IPS DF 6.9 (cell line): ENCODE data around the gene ARHGEF7.

ENCODE experiments used
- DNase-seq: peaks from one replicate; pipeline ENCODE4 v3.0.0-alpha.2; 2013; ENCODE audit warnings: low read depth, low spot score
- H3K27ac ChIP-seq: one replicate; pipeline ENCODE4 v1.5.1; 2013; ENCODE audit warnings: low read length, control low read depth
- H3K27me3 ChIP-seq: 2 replicates; pipeline ENCODE4 v1.6.1; 2013; ENCODE audit warnings: mild to moderate bottlenecking, low read length; ENCODE audit not compliant: control insufficient read depth, insufficient read depth
- H3K36me3 ChIP-seq: 2 replicates; pipeline ENCODE4 v1.6.1; 2013; ENCODE audit warnings: low read length; ENCODE audit not compliant: control insufficient read depth, insufficient read depth
- H3K4me1 ChIP-seq: 2 replicates; pipeline ENCODE4 v1.6.1; 2013; ENCODE audit warnings: low read length; ENCODE audit not compliant: control insufficient read depth, insufficient read depth
- H3K4me3 ChIP-seq: 2 replicates; pipeline ENCODE4 v1.5.1; 2013; ENCODE audit warnings: mild to moderate bottlenecking, low read length
- H3K9me3 ChIP-seq: 2 replicates; pipeline ENCODE4 v1.6.1; 2013; ENCODE audit warnings: low read length, inconsistent platforms; ENCODE audit not compliant: control insufficient read depth, insufficient read depth
- WGBS: extraction: QIAGEN DNeasy Blood & Tissue Kit; methylation state at CpG from one replicate; pipeline ENCODE4 v1.1.7; 2013; ENCODE audit warnings: mixed read lengths, missing lambda C conversion rate; ENCODE audit not compliant: insufficient read length, insufficient coverage; 5-methylcytosine and 5-hydroxymethylcytosine counted together

ARHGEF7 gene

DNA sequence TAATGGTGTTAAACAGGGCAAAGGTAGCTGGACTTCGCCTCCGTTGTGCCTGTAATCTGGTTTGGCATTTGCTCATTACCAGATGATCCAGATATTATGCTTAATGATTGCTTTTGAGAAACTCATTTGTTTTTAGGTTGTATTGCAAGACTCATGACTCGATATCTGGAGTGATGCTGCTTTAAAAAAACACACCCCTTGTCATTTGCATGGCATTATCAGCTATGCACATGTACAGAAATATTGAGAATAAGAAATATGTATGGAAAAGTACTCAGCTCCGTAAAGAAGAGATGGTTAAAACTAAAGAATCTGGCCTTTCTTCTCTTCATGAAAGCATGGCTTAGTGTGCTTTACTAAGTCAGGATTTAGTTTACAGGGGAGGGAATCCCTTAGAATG is 95.0 kb downstream of the ARHGEF7 start:
- WGBS = no CpG with 5 or more reads among the region's 4 CpGs
- Histone ChIP-seq H3K27ac (no peak overlapping the region), H3K36me3 (no peaks in the 10 kb centered on the region), H3K4me3 (no peak overlapping the region), H3K27me3 (no peaks in the 10 kb centered on the region), H3K9me3 (no peaks in the 10 kb centered on the region), H3K4me1 (peaks cover 12% of the 10 kb centered on the region)
- DNase-seq = no peak

DNA sequence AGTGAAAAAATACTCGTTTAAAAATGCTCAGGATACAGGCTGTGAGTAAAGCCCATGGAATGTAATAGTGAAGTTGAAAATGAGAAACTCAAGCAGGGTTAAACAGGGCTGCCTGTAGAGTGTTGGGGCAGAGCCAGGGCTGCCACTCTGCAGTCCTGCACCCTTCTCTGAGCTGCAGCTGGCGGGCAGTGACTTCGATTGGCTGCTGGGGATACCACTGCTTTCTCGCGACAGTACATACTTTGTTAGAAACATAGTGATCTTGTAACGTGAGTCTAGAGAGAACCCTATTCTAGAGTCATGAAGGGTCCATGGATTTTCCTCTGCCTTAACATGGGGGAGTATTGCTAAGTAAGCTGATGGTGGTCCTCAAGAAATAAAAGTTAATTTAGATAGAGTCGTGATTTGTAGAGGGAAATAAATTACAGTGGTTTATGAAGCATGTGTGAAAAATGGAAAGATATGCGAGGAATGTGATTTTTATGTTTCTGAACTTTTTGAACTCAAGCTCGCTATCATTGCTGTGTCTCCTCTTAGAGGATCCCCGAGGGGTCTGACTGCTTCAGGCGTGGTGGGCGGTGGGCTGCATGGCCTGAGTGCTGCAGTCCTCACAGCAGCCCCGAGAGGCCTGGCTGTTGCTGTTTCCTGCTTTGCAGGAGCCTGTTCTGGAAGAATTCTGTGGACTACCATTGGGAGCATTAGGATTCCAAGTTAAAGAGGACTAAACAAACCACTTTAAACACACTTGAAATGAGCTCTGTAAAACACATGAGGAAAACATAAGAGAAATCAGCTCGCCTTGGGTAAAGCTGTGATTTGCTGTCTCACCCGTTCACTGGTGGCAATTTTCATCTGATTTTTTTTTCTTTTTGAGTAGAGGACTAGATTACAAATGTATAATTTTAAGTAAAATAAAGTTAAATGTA is 95.7 kb downstream of the ARHGEF7 start:
- 100% methylated on average over 2 of the region's 15 CpGs for WGBS
- H3K4me3 ChIP-seq = no peak overlapping the region
- H3K27me3 ChIP-seq = no peaks in the 10 kb centered on the region
- H3K4me1 ChIP-seq = peaks cover 14% of the 10 kb centered on the region
- no peak for DNase-seq
- H3K9me3 ChIP-seq = no peaks in the 10 kb centered on the region
- no peaks in the 10 kb centered on the region for H3K36me3 ChIP-seq
- H3K27ac ChIP-seq = no peak overlapping the region

DNA sequence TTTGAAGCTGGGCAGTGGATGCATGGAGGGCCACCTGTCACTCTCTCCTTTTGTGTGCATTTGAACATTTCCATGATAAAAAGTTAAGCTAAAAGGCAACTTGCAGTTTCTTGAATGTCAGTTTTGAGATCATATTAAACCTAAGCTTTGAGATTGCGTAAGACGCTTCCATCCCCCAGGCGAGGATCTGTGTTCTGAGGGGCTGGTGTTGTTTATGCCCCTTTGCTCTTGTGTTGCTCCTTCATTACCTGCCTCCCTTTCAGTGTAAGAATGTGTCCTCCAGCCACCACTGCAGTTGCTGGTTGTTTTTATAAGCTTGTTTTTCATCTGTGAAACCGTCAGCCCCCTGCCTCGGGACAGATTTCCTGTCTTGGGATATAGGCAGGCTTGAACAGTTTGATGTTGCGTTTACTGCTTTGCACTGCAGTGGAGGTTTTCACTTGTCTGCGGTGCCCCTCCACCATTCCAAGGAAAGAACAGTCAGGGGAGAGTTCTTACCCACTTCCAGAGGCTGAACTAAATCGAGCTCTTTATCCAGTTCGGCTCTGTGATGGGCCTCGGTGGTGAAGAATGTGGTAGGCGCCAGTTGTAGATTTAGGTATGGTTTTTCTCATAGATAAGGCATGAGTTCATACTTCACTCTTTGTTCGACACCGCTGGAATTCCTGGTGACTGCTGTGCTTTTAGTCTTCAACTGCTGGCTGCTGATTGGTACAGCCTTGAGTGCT is 96.8 kb downstream of the ARHGEF7 start:
- DNase-seq = no peak
- no peaks in the 10 kb centered on the region for H3K9me3 ChIP-seq
- peaks cover 16% of the 10 kb centered on the region for H3K4me1 ChIP-seq
- no peak overlapping the region for H3K4me3 ChIP-seq
- no peaks in the 10 kb centered on the region for H3K36me3 ChIP-seq
- H3K27me3 ChIP-seq = no peaks in the 10 kb centered on the region
- no peak overlapping the region for H3K27ac ChIP-seq
- no CpG with 5 or more reads among the region's 13 CpGs for WGBS

DNA sequence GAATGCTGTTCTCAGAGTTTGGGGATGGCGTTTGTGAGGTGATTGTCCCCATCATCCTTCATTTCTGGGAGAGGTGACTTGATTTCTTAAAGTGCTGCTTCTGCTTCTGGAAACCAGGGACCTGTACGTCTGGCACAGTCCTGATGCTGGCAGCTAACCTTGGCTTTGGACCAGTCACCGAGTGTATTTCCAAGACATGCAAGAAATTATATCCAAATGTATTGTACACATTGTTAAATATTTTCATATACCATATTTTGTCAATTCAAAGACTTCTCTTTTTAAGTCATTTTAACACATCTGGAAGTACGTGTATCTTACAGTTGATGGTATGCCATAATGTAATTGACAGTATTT is 97.4 kb downstream of the ARHGEF7 start:
- no CpG with 5 or more reads among the region's 4 CpGs for WGBS
- no peaks in the 10 kb centered on the region for H3K27me3 ChIP-seq
- no peak overlapping the region for H3K4me3 ChIP-seq
- H3K36me3 ChIP-seq = no peaks in the 10 kb centered on the region
- no peak overlapping the region for H3K27ac ChIP-seq
- peaks cover 16% of the 10 kb centered on the region for H3K4me1 ChIP-seq
- no peak for DNase-seq
- H3K9me3 ChIP-seq = no peaks in the 10 kb centered on the region

DNA sequence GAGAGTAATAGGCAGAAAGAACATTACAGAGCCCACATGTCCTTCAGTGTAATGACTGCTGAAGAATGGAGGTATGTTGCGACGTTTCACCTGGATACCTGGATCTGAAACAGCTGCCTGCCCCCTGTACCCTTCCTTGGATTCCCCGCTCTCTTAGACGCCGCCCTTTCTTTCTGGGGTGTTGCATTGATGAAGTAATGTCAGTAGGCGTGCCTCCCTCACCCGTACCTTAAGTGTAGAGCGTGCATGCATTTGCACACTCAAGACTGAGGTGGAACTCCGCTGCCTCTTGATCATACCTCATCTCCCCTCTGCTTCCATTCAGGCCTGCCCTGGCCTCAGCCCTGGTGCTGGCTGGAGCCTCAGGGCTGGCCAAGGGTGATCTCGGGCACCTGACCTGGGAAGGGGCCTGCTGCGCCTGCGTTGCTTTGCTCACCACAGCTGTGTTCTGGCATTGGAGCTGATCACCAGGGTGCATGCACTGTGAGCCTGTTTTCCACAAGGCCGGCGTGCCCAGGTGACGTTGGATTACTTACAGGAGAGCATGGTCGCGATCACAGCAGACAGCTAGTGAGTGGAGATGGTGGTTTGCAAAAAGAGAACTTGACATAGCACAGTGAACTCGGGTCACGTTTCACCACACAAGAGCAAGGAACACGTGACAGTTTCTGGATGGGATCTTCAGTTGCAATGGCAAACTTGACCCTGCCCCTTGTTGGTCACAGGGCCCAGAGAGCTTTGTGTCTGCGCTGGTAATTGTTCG is 99.0 kb downstream of the ARHGEF7 start:
- no peak for DNase-seq
- Histone ChIP-seq H3K27me3 (no peaks in the 10 kb centered on the region), H3K36me3 (no peaks in the 10 kb centered on the region), H3K4me3 (no peak overlapping the region), H3K27ac (no peak overlapping the region), H3K4me1 (peaks cover 16% of the 10 kb centered on the region), H3K9me3 (no peaks in the 10 kb centered on the region)
- no CpG with 5 or more reads among the region's 22 CpGs for WGBS

DNA sequence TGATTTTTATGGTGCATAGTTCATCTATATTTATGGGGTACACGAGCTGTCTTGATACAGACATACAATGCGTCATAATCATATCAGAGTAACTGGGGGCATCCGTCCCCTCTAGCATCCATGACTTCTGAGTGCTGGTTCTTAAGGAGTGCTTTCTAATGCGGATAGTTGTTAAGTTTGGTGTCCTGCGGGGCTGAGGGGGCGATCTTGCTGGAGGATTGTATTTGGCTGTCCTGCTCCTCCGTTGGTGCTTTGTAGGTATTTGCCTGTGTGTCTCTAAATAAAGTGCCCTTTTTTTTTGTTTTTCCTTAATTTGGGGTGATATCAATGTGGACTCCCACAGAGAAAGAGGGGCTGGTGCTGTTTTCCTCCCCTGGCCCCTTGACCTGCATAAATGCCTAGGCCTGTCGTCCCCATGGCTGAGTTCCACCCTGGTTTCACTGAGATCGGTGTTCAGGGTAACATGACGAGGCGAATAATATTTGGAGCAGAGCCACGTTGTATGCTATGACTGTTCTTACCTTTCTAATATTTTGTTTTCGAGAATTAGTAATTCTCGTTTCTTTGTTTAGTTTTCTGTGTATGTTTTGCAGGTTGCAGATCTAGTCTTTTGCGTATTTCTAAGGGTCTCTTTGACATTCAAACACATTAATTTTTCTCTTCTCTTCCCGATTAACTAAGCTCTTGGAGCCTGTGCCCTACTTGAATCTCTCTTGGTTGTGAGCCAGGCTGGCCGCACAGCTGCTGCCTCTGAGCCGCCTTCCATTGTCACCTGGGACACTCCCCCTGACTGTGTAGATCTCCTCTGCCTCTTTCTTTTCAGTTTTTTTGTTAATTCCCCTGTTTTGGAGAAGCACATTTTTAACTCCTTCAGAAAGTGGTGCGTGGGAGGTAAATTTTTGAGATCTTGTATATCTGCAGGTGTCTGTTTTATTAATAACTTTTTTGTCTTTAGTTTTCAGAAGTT is 100.3 kb downstream of the ARHGEF7 start:
- DNase-seq = no peak
- peaks cover 16% of the 10 kb centered on the region for H3K4me1 ChIP-seq
- H3K27ac ChIP-seq = no peak overlapping the region

DNA sequence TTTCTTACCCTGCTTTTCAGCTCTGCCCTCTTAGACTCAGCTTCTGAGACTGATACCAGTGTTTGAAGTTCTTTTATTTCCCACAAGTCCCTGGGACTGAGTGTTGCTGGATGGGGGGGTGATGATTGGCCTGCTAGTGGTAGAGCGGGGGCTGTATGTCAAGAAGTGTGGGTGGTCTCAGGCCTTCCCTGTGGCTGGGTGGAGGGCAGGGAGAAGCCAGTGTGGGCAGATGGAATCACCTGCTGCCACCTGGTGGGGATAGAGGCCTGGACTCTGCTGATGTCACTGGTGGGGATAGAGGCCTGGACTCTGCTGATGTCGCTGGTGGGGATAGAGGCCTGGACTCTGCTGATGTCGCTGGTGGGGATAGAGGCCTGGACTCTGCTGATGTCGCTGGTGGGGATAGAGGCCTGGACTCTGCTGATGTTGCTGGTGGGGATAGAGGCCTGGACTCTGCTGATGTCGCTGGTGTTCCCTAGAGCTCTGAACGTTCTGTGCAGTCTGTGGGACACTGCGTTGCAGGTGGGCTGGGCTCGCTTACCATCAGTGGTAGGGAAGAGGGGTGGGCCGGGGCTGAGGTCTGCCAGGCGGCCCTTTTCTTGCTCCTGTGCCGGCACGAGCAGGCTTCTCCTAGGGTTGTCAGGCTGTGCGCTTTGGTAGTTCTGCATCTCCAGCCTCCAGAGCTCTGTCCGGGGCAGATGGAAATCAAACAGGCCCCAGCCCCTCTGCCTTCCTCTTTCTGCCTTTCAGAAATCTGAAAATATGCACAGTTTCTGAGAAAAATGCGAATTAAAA is 101.3 kb downstream of the ARHGEF7 start:
- no peak for DNase-seq
- H3K36me3 ChIP-seq = no peaks in the 10 kb centered on the region
- no CpG with 5 or more reads among the region's 15 CpGs for WGBS

More for the DNA sequence above, 100.3 kb downstream of the ARHGEF7 start:
- no peak overlapping the region for H3K4me3 ChIP-seq
- no CpG with 5 or more reads among the region's 19 CpGs for WGBS
- no peaks in the 10 kb centered on the region for H3K9me3 ChIP-seq
- no peaks in the 10 kb centered on the region for H3K27me3 ChIP-seq
- no peaks in the 10 kb centered on the region for H3K36me3 ChIP-seq

DNA sequence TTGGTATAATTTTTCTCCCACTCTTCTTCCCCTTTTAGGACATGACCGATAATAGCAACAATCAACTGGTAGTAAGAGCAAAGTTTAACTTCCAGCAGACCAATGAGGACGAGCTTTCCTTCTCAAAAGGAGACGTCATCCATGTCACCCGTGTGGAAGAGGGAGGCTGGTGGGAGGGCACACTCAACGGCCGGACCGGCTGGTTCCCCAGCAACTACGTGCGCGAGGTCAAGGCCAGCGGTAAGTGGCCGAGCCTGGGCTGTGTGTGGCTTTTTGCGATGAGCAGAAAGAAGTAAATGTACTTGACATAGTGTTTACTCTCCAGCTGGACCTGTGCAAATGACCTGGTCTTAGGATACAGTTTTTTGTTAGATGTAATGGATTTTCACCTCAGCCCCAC is 102.5 kb downstream of the ARHGEF7 start:
- Histone ChIP-seq H3K4me1 (peaks cover 13% of the 10 kb centered on the region; the same call in 1 of the 2 replicates), H3K4me3 (no peak overlapping the region), H3K36me3 (no peaks in the 10 kb centered on the region), H3K27ac (no peak overlapping the region), H3K27me3 (no peaks in the 10 kb centered on the region), H3K9me3 (no peaks in the 10 kb centered on the region)
- WGBS = no CpG with 5 or more reads among the region's 13 CpGs
- no peak for DNase-seq

More for the DNA sequence above, 101.3 kb downstream of the ARHGEF7 start:
- Histone ChIP-seq H3K27ac (no peak overlapping the region), H3K27me3 (no peaks in the 10 kb centered on the region), H3K9me3 (no peaks in the 10 kb centered on the region), H3K4me1 (peaks cover 14% of the 10 kb centered on the region; the same call in 1 of the 2 replicates), H3K4me3 (no peak overlapping the region)

DNA sequence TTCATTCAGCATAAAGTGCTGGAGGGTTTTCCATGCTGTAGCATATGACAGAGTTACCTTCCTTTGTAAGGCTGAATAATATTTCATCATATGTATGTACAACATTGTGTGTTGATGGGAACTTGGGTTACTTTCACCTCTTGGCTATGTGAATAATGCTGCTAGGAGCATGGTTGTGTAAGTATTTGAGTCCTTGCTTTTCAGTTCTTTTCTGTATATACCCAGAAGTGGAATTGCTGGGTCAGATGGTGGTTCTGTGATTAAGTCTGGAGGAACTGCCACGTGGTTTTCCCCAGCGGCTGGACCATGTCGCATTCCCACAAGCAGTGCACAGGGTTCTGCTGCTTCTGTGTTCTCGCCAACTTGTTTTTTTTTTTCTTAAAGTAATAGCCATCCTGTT is 104.2 kb downstream of the ARHGEF7 start:
- Histone ChIP-seq H3K27me3 (no peaks in the 10 kb centered on the region), H3K4me3 (no peak overlapping the region), H3K9me3 (no peaks in the 10 kb centered on the region), H3K4me1 (peaks cover 9% of the 10 kb centered on the region; the same call in 1 of the 2 replicates), H3K36me3 (no peaks in the 10 kb centered on the region), H3K27ac (no peak overlapping the region)
- no peak for DNase-seq
- no CpG with 5 or more reads among the region's 4 CpGs for WGBS
